Activated CD8-positive, alpha-beta memory T cell treated with anti-CD3 and anti-CD28 coated beads for 4 hours (primary cell): ENCODE measurements around the gene IDUA.
"Not testable (repeated sequence)": the region's sequence is repeated elsewhere in the genome, so short reads cannot be mapped to it uniquely, and the experiment has no call there.

Source experiments
- DNase-seq, 2 donors: peaks; one replicate each; pipeline ENCODE4 v3.0.0-alpha.2; 2020; ENCODE audit warnings: low read depth in 2 of 2

Gene IDUA

DNA sequence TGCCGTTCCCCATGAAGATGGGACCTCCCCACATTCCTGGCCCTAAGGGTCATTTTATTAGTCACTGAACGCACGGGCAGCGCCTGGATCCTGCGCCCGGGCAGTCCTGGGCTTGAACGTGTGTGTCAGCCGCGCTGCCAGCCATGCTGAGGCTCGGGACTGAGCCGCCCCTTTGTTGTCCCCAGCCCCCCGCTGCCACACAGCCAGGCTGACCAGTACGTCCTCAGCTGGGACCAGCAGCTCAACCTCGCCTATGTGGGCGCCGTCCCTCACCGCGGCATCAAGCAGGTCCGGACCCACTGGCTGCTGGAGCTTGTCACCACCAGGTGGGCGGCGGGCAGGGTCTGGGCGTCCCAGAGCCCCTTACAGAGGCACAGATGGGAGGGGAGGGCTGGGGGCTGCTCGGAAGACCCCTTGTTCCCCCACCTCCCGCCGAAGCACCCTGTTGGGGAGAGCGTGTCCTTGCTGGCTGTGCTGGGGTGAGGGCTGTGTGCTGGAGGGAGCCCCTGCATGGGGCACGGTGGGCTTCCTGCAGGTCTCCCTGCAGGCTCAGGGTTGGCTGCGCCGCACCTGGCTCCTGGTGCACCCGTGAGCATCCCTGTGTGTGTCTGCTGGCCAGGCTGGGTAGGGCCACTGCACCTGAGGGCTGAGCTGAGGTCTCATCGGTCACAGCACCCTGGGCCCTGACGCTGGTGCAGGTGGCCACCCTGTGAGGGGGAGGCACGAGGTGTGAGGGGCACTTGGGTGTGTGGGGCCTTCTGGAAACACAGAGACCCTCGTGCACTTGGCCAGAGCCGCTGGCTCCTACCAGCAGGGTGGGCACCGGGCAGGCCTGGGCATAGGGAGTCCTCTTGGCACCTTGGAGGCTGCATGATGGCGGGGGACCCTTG, 1.0 kb downstream of the IDUA start:
- DNase-seq: no peak

DNA sequence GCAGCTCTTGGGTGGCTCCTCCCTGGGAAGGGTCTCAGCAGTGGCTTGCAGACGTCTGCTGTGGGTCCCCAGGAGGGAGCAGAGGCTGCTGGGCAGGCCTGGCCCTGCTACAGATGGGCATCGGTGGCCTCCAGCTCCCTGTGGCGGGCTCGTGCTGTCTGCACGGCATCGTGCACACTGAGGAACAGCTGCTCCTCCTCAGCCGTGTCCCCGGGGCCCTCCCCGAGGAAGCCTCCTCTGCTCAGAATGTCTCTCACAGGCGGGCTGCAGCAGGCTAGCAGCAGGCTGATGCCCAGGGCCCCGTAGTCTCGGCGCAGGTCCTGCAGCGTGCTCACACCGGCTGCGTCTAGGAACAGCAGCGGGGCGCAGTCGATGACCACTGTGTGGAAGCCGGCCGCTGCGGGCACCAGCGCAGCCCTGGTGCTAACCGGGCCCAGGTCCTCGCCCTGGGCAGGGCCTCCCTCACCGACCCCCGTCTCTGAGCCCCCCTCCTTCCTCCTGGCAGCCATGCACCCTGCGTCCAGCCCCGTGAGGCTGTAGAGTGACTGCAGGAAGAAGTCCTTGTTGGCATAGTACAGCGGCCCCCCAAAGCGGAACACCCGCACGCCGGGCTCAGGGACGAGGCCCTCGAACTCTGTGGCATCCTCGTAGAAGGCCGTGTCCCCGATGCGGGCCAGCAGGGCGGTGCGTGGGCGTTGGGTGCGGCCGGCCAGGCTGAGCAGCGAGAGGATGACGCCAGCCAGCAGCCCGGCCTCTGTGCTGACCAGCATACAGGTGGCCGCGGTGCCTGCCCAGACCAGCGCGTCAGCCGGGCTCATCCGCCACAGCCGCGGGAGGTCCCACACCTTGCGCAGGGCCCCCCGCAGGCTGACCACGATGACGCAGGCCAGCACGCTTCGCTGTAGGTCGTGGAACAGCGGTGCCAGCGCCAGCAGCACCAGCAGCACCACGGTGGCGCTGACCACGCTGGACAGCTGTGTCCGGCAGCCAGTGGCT, 2.2 kb downstream of the IDUA start:
- DNase-seq: no peak

DNA sequence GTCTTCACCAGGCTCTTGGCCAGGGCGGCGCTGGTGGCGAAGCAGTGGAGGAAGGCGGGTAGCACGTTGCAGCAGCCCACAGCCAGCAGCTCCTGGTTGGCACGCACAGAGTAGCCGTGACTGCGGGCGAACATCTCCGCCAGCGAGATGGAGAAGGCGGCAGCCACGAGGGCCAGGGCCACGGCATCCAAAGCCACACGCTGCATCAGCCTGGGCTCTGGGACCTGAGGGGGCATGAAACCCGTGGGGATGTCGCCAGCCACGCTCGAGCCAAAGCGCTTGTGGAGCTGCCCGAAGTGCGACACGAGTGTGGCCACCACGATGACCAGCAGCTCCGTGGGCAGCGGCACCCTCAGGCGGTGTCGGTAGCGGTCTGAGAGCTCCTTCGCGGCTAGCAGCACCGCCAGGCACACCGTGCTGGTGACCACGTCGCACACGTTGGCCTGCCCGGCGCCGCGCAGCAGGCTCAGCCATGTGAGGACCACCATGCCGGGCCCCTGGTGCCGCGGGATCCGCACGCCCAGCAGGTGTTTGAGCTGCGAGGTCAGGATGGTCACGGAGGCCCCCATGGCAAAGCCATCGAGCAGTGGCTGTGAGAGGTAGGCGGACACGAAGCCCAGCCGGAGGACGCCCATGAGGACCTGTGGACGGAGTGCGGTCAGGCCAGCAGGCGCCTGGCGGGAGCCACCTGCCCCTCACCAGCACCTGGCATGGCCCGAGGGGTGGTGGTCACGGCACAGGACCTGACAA, 3.1 kb downstream of the IDUA start:
- no peak for DNase-seq

DNA sequence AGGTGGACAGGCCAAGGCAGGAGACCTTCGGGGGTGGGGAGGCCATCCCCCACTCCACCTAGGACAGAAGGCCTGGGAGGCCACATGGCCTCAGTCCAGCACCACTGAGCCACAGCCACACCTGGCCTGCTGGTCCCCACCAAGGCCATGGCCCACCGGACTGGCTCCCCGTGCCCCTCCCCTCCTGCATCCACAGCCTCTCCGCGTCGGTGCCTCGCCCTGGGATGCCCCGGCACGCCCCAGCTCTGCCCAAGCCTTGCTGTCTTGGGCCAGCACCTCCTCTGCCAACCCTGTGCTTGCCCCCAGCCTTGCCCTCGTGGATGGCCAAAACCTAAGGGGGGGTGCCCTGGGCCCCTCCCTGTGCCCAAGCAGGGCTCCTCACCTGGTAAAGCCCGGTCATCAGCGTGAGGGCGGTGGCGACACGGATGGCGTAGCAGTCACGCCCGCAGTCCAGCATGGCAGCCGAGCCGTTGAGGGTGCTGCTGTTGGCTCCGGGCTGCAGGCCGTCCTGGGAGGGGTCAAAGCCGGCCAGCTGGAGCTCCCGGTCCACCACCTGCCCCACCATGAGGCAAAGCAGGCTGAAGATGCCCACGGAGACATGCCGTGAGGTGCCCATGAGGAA, 4.0 kb downstream of the IDUA start:
- DNase-seq: no peak

DNA sequence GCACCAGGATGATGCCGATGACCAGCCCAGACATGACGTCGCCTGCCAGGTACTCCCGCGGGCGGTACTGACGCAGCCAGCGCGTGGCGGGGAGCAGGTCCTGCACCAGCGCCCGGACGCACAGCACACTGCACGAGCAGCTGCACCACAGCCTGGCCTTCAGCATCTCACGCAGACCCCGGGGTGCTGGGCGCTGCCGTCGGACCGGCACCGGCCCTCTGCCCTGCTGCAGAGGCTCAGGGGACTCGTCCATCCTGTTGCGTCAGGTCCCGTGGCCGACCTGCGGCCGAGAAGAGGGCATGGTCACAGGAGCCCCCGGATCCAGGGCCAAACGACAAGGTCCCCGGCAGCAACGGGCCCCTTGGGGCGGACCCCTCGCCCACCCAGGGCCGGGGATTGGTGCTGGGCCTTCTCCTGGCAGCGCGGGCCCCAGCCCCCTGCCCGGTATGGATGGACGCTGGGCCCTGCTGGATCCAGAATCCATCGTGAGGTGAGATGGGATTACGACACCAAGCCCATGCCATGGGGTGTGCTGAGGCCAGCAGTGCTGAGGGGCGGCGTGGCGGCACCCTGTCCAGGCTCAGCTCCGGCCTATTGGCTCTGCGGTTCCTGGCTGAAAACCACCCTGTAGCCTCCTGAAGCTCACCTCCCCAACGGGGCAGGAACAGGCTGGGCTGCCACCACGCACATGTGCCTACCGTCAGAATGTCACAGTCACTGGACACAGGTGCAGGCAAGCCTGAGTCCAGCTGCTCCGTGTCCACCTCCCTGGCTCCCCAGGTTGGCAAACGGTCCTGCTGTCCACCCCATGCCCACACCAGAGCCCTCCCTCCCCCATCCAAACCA, 4.8 kb downstream of the IDUA start:
- DNase-seq: no peak

DNA sequence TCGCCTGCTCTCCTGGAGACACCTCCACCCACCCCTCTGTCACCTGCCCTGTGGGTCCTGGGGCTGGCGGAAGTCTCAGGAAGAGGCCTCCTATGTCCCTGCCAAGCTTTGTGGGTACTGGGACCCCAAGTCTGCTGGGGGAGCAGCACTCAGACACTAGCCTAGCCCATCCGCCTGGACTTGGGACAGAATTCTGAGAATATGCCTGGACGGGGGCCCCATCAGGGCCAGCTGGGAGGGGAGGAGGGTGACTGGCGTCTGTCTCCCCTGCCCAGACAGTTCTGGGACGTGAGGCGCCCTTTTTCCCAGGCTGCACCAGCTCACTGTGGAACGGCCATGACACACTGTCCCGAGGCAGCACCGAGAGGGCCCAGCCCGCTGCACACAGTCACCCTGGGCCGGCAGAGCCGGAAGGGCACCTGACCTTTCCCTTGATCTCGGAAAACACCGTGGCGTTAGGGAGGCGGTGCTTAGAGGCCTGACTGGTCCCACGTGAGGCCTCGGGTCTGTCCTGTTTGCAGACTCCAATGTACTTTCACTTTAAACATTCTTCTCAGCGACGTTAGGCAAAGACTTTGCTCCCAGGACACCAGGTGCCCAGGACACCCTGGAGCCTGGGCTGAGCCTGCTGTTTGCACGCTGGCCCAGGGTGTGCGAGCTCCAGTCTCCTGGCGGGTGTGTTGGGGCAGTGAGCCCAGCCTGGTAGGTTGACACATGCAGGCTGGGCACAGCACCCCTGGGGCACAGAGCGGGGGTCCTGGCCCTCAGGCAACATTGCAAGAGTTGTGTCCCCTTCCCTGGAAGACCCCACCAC, 5.7 kb downstream of the IDUA start:
- no peak for DNase-seq

DNA sequence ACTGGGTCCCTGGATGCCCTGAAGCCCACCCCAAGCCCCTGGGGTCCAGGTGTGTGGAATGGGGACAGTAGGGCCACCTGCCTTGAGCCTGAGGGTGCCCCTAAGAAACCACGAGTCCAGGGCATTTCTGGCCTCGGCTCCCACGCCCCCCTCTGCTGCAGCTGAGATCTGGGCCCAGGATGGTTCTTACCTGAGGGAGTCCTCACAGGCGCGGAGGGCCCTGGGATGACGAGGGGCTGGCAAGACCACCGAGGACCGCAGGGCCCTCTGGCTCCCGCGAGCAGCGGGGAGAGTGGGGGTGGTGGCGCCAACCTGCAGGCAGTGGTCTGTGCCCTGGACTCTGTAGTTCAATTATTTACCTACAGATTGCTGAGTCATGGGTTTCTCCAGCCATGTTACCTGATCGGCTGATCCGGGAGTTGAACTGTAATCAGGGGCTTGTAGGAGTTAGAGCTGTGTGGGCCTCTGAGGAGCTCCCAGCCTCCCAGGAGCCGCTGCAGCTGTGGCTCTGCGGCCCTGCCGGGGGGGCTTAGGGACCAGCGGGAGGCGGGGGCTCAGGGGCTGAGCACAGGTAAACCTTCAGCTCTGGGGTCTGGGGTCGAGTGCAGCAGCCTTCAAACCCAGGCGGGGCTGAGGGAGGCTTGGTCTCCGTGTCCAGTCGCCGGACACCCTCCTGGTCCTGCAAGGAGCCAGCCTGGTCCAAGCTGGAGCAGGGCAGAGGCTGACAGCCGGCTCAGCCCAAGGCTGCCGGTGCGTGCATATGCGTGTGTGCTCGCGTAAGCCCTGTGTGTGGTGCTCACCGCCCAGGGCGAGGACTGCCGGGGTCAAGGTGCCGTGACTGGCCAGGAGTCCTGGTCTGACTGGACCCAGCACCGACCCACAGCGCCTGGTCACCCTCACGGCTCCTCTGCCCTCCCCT, 6.5 kb downstream of the IDUA start, which contains the start of gene SLC26A1:
TSS of gene SLC26A1 (minus strand) at position 294 of the 919 bp plus-strand sequence. CDS start 1,701 bp downstream, outside the sequence.
- DNase-seq: no peak

DNA sequence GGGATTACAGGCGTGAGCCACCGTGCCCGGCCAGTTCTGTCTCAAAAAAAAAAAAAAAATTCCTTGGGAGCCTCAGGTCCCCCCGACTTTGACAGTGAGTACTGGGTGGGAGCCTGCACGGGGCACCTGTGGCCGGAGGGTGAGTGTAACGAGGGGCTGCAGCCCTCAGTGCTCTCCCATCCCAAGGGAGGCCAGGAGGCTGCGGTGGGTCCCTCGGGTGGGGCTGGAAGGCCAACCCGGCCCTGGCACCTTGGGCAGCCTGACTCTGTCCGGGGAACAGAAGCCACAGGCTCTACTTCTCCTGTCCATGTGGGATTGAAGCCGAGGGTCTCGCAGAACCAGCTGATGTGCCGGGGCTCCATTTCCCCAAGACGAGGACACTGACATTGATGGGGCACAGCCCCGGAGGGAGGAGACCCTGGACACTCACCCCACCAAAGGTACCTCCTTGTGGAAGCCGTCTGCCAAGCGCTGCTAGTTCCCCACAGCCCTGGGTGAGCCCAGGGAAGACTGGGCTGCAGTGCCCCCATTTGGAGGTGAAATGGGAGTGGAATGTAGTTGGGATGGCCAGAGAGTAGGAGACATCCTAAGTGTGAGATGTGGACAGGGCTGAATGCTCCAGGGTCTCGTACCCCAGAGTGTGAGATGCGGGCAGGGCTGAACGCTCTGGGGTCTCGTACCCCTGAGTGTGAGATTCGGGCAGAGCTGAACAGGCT, 8.6 kb downstream of the IDUA start:
- no peak for DNase-seq

DNA sequence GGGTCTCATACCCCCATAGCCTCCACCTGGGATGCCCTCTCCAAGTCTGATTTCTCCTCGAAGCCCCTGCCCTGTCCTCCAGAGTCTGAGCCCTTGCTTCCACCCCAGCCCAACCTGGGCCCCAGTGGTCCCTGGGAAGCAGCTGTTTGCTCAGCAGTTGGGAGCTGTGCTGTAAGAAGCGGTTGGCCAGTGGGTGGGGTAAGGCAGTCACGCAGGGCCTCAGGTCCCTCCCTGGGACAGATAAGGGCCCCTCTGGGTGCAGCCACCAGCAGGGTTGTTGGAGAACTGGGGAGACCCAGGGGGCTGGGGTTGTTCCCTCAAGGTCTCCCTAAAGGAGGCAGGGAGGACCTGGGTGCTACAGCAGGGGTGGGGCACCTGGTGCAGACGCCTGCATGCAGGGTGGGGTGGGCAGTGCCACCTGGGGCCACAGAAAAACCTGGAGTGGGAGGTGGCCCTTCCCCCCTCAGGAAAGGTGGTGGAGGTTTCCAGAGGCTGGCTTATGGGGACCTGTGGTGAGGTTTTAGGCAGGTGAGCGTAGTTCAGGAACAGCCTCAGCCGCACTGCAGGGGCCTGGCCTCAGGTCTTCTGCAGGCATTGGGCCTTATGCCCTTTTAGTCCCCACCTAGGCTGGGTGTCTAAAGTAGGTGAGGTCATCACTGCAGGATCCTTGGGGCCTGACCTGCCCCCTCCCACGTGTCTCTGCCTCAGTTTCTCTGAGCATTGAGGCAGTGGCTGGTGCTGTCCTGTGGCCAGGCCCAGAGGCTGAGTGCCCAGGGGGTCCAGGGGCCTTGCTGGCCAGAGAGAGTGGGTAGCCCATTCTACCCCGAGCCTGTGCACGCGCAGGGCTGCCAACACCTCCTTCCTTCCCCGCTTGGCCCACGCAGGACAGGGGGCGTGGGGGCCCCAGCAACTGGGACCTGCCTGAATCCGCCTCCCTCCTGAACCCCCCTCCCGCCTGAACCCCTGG, 9.5 kb downstream of the IDUA start:
- no peak for DNase-seq

DNA sequence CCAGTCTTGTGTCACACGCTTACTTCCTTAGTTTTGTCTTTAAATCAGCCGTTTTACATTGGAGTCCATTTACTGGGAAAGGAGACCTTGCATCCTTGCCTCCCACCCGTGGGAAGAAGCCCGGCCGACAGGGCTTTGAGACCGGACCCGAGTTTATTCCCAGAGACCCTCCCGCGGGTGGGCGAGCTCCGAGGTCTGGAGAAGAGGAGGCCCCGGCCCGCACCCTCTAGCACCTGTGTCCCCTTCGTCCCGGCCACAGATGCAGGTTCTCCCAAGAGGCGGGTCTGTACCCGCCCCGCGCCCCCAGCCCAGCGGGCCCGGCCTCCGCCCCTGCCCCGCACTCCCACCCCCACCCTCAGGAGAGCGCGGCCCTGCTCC, 10.1 kb downstream of the IDUA start:
- no peak for DNase-seq

DNA sequence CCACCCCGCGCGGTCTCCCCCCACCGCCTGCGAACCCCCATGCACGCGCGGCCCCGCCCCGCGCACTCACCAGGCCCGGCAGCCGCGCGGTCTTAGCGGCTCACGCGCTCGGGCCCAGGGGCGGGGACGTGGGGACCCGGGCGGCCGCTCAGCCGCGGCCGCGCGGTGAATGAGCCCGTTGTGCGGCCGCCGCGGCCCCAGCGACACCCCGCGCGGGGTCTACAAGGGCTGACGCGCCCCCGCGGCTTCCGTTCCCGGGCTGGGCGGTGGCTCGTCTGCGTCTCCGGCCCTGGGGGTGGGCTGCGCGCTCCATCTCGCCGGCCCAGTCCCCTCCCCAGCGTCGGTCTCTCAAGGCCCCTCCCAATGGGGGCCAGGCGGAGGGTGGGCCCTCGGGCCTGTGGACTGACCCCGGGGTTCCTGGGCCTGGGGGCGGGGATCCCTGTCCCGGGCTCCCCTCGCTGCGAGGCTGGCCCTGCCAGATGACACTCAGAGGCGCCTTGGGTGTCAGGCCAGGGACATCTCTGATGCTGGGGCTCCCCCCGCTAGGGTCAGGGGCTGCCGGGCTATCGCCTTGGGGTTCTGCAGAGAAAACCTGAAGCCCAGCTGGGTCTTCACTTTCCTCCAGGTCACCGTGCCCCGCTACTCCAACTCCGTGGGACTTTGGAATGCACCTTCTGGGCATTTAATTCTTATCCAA, 10.7 kb downstream of the IDUA start:
- no peak for DNase-seq

DNA sequence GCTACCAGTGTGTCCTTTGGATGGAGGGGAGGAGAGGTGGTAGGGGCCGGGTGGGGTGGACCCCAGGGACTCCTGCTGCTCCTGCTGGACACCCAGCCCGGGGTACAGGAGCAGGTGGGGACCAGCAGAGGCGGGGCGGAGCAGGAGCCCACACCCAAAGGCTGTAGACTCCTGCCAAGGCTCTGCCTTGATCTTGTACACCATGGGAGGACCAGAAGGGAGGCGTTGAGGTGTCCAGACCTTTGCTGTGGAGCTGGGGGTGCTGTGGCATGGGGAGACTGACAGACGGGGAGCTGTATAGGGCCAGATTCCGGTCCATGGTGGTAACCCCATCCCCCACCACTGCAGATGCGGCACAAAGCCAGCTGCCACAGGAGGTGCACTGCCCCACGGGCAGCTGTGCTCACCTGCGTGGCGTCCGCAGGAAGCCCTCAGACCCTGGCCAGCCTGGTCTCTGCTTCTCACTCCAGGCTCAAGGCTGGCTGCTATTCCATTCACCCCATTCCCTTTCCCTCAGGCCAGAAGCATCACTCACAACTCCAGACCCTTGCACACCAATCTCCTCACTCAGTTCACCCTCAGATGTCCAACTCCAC, 11.3 kb downstream of the IDUA start:
- DNase-seq: no peak

DNA sequence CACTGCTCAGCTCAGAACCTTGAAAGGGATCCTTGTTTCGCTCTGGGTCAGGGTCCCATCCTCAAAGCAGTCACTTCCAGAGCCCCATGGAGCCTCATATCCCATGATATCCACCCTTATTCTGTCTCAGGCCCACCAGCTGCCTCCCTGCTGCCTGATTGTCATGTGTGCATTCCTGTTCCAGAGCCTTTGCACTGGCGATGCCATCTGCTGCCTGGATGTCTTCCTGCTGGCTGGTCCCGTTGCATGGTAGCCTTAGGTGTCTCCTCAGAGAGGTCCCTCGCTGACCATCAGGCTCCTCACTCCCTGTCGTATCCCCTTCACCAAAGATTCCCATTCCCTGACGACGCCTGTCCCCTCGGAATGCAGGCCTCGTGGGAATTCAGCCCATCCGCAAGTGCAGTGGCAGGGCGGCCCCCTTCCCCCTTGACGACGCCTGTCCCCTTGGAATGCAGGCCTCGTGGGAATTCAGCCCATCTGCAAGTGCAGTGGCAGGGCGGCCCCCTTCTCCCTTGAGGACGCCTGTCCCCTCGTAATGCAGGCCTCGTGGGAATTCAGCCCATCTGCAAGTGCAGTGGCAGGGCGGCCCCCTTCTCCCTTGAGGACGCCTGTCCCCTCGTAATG, 12.5 kb downstream of the IDUA start:
- DNase-seq: not testable (repeated sequence)

DNA sequence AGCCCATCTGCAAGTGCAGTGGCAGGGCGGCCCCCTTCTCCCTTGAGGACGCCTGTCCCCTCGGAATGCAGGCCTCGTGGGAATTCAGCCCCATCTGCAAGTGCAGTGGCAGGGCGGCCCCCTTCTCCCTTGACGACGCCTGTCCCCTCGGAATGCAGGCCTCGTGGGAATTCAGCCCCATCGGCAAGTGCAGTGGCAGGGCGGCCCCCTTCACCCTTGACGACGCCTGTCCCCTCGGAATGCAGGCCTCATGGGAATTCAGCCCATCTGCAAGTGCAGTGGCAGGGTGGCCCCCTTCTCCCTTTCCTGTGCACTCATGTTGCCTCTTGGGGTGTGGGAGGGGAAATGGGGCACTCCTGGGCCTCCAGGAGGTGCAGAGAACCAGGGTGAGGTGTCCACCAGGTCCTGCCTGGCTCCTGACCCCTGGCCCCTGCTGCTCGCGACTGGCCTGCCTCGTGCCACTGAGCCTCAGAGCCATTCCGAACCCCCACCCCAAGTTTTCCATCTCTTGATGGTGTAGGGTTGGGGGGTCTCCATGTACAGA, 13.1 kb downstream of the IDUA start:
- no peak for DNase-seq
